ENCODE data around the gene SPEF1. TPM values are rescaled to one million over a fixed set of nuclear protein-coding genes. Genes with fewer than 3 reads are reported as not detected.

The SPEF1 gene
- total and polyA plus RNA-seq, 2 of the 13 experiments (the other 11 are each of a cell fraction or from before 2014, with no cell fraction given) = 0.11 to 0.27 TPM

DNA sequence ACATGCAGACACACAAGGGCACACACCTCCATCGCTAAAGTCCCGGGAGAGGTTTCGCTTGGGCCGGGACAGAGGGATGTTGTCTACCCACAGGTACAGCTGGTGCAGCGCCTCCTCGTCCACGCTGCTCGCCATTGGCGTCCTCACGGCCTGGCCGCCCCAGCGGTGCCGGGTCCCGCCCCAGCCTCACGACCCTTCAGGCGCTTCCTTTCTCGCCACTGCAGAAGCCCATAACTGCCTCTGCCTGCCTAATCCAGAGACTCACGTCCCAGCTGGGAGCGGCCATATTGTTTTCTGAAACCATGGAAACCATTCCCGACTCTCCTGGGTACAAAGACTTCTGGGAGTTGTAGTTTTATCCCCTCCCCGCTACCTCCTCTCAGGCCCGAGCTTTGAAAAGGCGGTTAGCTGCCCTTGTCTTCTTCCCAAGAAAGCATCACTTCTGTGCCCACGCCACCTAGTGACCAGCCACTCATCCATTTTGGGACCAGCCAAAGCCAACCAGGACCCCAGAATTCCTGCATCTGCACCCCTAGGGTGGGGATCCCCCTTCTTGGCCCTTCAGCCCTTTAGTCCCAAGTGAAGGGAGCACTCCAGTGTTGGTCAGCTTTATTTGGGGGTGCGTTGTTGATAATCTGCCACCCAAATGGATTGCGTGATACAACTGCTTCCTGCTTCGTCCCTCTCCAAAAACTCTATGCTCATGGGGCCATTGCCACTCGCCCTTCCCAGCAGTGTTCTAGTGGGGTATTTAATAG lies at the start of gene SPEF1 (continued):
- TF ChIP-seq E2F2 (CRISPR knock-in tag; IDR thresholded peaks at IDR 0.05; ENCODE audit: borderline replicate concordance) (no peak), ZNF274 (CRISPR knock-in tag; IDR thresholded peaks at IDR 0.05) (no peak), HHEX (CRISPR knock-in tag; IDR thresholded peaks at IDR 0.05) (no peak), XBP1 (CRISPR knock-in tag; IDR thresholded peaks at IDR 0.05) (no peak), DRAP1 (CRISPR knock-in tag; IDR thresholded peaks at IDR 0.05) (peak; percentile 38; the same call in 1 of the 2 replicates), ZNF24 (IDR thresholded peaks at IDR 0.05) (no peak), TFAP4 (IDR thresholded peaks at IDR 0.05; ENCODE audit: borderline replicate concordance, low read depth) (peak; percentile 97), ZNF841 (CRISPR knock-in tag; IDR thresholded peaks at IDR 0.05; ENCODE audit: borderline replicate concordance) (no peak), ZNF652 (CRISPR knock-in tag; IDR thresholded peaks at IDR 0.05; ENCODE audit: borderline replicate concordance, low read depth) (no peak; the same call in 1 of the 2 replicates), ZNF83 (CRISPR knock-in tag; IDR thresholded peaks at IDR 0.05; ENCODE audit: borderline replicate concordance) (no peak), ZNF589 (CRISPR knock-in tag; conservative IDR thresholded peaks at IDR 0.05) (no peak), HOMEZ (CRISPR knock-in tag; IDR thresholded peaks at IDR 0.05; ENCODE audit: low read depth) (no peak), GPN1 (CRISPR knock-in tag; IDR thresholded peaks at IDR 0.05; ENCODE audit: borderline replicate concordance) (no peak), ZKSCAN8 (CRISPR knock-in tag; IDR thresholded peaks at IDR 0.05; ENCODE audit: borderline replicate concordance) (peak; percentile 59; the same call in 1 of the 2 replicates), RBM22 (optimal IDR thresholded peaks at IDR 0.05; ENCODE audit: low read length) (peak; percentile 84)
- TF ChIP-seq, protein P1, sequence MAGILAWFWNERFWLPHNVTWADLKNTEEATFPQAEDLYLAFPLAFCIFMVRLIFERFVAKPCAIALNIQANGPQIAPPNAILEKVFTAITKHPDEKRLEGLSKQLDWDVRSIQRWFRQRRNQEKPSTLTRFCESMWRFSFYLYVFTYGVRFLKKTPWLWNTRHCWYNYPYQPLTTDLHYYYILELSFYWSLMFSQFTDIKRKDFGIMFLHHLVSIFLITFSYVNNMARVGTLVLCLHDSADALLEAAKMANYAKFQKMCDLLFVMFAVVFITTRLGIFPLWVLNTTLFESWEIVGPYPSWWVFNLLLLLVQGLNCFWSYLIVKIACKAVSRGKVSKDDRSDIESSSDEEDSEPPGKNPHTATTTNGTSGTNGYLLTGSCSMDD (CRISPR knock-in tag; IDR thresholded peaks at IDR 0.05) = no peak
- TF ChIP-seq, protein P2, sequence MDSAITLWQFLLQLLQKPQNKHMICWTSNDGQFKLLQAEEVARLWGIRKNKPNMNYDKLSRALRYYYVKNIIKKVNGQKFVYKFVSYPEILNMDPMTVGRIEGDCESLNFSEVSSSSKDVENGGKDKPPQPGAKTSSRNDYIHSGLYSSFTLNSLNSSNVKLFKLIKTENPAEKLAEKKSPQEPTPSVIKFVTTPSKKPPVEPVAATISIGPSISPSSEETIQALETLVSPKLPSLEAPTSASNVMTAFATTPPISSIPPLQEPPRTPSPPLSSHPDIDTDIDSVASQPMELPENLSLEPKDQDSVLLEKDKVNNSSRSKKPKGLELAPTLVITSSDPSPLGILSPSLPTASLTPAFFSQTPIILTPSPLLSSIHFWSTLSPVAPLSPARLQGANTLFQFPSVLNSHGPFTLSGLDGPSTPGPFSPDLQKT (CRISPR knock-in tag; IDR thresholded peaks at IDR 0.05; ENCODE audit: borderline replicate concordance) = no peak
- TF ChIP-seq, protein P3, sequence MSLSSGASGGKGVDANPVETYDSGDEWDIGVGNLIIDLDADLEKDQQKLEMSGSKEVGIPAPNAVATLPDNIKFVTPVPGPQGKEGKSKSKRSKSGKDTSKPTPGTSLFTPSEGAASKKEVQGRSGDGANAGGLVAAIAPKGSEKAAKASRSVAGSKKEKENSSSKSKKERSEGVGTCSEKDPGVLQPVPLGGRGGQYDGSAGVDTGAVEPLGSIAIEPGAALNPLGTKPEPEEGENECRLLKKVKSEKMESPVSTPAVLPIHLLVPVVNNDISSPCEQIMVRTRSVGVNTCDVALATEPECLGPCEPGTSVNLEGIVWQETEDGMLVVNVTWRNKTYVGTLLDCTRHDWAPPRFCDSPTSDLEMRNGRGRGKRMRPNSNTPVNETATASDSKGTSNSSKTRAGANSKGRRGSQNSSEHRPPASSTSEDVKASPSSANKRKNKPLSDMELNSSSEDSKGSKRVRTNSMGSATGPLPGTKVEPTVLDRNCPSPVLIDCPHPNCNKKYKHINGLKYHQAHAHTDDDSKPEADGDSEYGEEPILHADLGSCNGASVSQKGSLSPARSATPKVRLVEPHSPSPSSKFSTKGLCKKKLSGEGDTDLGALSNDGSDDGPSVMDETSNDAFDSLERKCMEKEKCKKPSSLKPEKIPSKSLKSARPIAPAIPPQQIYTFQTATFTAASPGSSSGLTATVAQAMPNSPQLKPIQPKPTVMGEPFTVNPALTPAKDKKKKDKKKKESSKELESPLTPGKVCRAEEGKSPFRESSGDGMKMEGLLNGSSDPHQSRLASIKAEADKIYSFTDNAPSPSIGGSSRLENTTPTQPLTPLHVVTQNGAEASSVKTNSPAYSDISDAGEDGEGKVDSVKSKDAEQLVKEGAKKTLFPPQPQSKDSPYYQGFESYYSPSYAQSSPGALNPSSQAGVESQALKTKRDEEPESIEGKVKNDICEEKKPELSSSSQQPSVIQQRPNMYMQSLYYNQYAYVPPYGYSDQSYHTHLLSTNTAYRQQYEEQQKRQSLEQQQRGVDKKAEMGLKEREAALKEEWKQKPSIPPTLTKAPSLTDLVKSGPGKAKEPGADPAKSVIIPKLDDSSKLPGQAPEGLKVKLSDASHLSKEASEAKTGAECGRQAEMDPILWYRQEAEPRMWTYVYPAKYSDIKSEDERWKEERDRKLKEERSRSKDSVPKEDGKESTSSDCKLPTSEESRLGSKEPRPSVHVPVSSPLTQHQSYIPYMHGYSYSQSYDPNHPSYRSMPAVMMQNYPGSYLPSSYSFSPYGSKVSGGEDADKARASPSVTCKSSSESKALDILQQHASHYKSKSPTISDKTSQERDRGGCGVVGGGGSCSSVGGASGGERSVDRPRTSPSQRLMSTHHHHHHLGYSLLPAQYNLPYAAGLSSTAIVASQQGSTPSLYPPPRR (CRISPR knock-in tag; IDR thresholded peaks at IDR 0.05; ENCODE audit: borderline replicate concordance) = no peak
